ENCODE results near the gene SMIM23. TPM values are rescaled to one million over a fixed set of nuclear protein-coding genes. Genes with fewer than 3 reads are reported as not detected.

The SMIM23 gene
- total and polyA plus RNA-seq, 3 experiments from 2014 or later: not detected

GRCh38 chr5:171747061-171747859 is 38.4 kb upstream of the SMIM23 start:
- ChIA-PET POLR2A (interaction anchor here (0.5 kb wide), 1 partner anchor 19 kb away, joined by 3 read pairs; no protein-coding TSS in a partner anchor), CTCF (no interaction called here)
- H3K36me3 Mint-ChIP-seq: no peaks in the 10 kb centered on the region
- no peaks in the 10 kb centered on the region for H3K27me3 ChIP-seq (ENCODE audit: insufficient read depth, low read length, poor library complexity, severe bottlenecking)
- H3K27me3 Mint-ChIP-seq: peaks cover 2 to 23% of the 10 kb centered on the region in 2 donors
- peaks cover 0 to 2% (median 0%) of the 10 kb centered on the region in 5 donors for H3K9me3 Mint-ChIP-seq
- H3K36me3 ChIP-seq (ENCODE audit: insufficient read depth, low read length): no peaks in the 10 kb centered on the region
- H3K4me3 ChIP-seq (ENCODE audit: low read length): no peak overlapping the region
- H3K4me1 Mint-ChIP-seq: no peaks in the 10 kb centered on the region
- H3K27ac ChIP-seq (ENCODE audit: low read depth, low read length): no peak overlapping the region
- no peak for DNase-seq
- no peak overlapping the region for H3K4me3 Mint-ChIP-seq
- no peaks in the 10 kb centered on the region for H3K4me1 ChIP-seq (ENCODE audit: insufficient read depth, low read length)
- H3K27ac Mint-ChIP-seq: no peak overlapping the region
- H3K9me3 ChIP-seq (ENCODE audit: low read length): no peaks in the 10 kb centered on the region

GRCh38 chr5:171748720-171749119 is 36.9 kb upstream of the SMIM23 start:
- no peak for DNase-seq
- Histone ChIP-seq H3K36me3 (ENCODE audit: insufficient read depth, low read length) (no peaks in the 10 kb centered on the region), H3K27ac (ENCODE audit: low read depth, low read length) (no peak overlapping the region), H3K27me3 (ENCODE audit: insufficient read depth, low read length, poor library complexity, severe bottlenecking) (no peaks in the 10 kb centered on the region), H3K9me3 (ENCODE audit: low read length) (no peaks in the 10 kb centered on the region), H3K4me3 (ENCODE audit: low read length) (no peak overlapping the region), H3K4me1 (ENCODE audit: insufficient read depth, low read length) (no peaks in the 10 kb centered on the region)
- Mint-ChIP-seq H3K4me1 (no peaks in the 10 kb centered on the region), H3K4me3 (no peak overlapping the region), H3K27me3 (peaks cover 2 to 26% of the 10 kb centered on the region in 2 donors), H3K36me3 (no peaks in the 10 kb centered on the region), H3K27ac (no peak overlapping the region), H3K9me3 (peaks cover 0 to 2% (median 0%) of the 10 kb centered on the region in 5 donors)
- CTCF ChIA-PET: no interaction called here
- POLR2A ChIA-PET: no interaction called here

GRCh38 chr5:171749365-171749764 is 36.3 kb upstream of the SMIM23 start:
- DNase-seq: no peak
- Histone ChIP-seq H3K27me3 (ENCODE audit: insufficient read depth, low read length, poor library complexity, severe bottlenecking) (no peaks in the 10 kb centered on the region), H3K36me3 (ENCODE audit: insufficient read depth, low read length) (no peaks in the 10 kb centered on the region), H3K9me3 (ENCODE audit: low read length) (no peaks in the 10 kb centered on the region), H3K27ac (ENCODE audit: low read depth, low read length) (no peak overlapping the region), H3K4me3 (ENCODE audit: low read length) (no peak overlapping the region), H3K4me1 (ENCODE audit: insufficient read depth, low read length) (no peaks in the 10 kb centered on the region)
- no peaks in the 10 kb centered on the region for H3K36me3 Mint-ChIP-seq
- H3K4me1 Mint-ChIP-seq: no peaks in the 10 kb centered on the region
- ChIA-PET POLR2A (no interaction called here), CTCF (no interaction called here)
- peaks cover 2 to 22% of the 10 kb centered on the region in 2 donors for H3K27me3 Mint-ChIP-seq
- no peak overlapping the region for H3K27ac Mint-ChIP-seq
- peaks cover 0 to 4% (median 0%) of the 10 kb centered on the region in 5 donors for H3K9me3 Mint-ChIP-seq
- no peak overlapping the region for H3K4me3 Mint-ChIP-seq

GRCh38 chr5:171750311-171750788 is 35.3 kb upstream of the SMIM23 start:
- H3K36me3 Mint-ChIP-seq: no peaks in the 10 kb centered on the region
- H3K9me3 Mint-ChIP-seq: peaks cover 0 to 4% (median 0%) of the 10 kb centered on the region in 5 donors
- H3K27ac Mint-ChIP-seq: no peak overlapping the region
- POLR2A ChIA-PET: no interaction called here
- CTCF ChIA-PET: no interaction called here
- H3K4me3 Mint-ChIP-seq: no peak overlapping the region
- no peaks in the 10 kb centered on the region for H3K9me3 ChIP-seq (ENCODE audit: low read length)
- H3K4me1 ChIP-seq (ENCODE audit: insufficient read depth, low read length): no peaks in the 10 kb centered on the region
- no peaks in the 10 kb centered on the region for H3K4me1 Mint-ChIP-seq
- DNase-seq: no peak
- no peak overlapping the region for H3K27ac ChIP-seq (ENCODE audit: low read depth, low read length)
- H3K27me3 Mint-ChIP-seq: peaks cover 2 to 19% of the 10 kb centered on the region in 2 donors
- H3K4me3 ChIP-seq (ENCODE audit: low read length): no peak overlapping the region
- H3K36me3 ChIP-seq (ENCODE audit: insufficient read depth, low read length): no peaks in the 10 kb centered on the region
- no peaks in the 10 kb centered on the region for H3K27me3 ChIP-seq (ENCODE audit: insufficient read depth, low read length, poor library complexity, severe bottlenecking)

- Mint-ChIP-seq H3K27me3 (peaks cover 2 to 12% of the 10 kb centered on the region in 2 donors), H3K27ac (no peak overlapping the region), H3K36me3 (no peaks in the 10 kb centered on the region), H3K4me1 (no peaks in the 10 kb centered on the region), H3K9me3 (peaks cover 0 to 9% (median 3%) of the 10 kb centered on the region in 5 donors), H3K4me3 (no peak overlapping the region)
- no peaks in the 10 kb centered on the region for H3K9me3 ChIP-seq (ENCODE audit: low read length)
- H3K4me3 ChIP-seq (ENCODE audit: low read length): no peak overlapping the region
- H3K36me3 ChIP-seq (ENCODE audit: insufficient read depth, low read length): no peaks in the 10 kb centered on the region
- no peak overlapping the region for H3K27ac ChIP-seq (ENCODE audit: low read depth, low read length)
- H3K4me1 ChIP-seq (ENCODE audit: insufficient read depth, low read length): no peaks in the 10 kb centered on the region
- ChIA-PET POLR2A (no interaction called here), CTCF (no interaction called here)
- H3K27me3 ChIP-seq (ENCODE audit: insufficient read depth, low read length, poor library complexity, severe bottlenecking): no peaks in the 10 kb centered on the region
- DNase-seq: no peak
Measured at GRCh38 chr5:171755354-171755821, 30.2 kb upstream of the SMIM23 start.

- no peaks in the 10 kb centered on the region for H3K36me3 Mint-ChIP-seq
- Histone ChIP-seq H3K27me3 (ENCODE audit: insufficient read depth, low read length, poor library complexity, severe bottlenecking) (no peaks in the 10 kb centered on the region), H3K36me3 (ENCODE audit: insufficient read depth, low read length) (no peaks in the 10 kb centered on the region), H3K4me3 (ENCODE audit: low read length) (no peak overlapping the region), H3K27ac (ENCODE audit: low read depth, low read length) (no peak overlapping the region), H3K9me3 (ENCODE audit: low read length) (no peaks in the 10 kb centered on the region), H3K4me1 (ENCODE audit: insufficient read depth, low read length) (no peaks in the 10 kb centered on the region)
- no peak overlapping the region for H3K4me3 Mint-ChIP-seq
- H3K27ac Mint-ChIP-seq: no peak overlapping the region
- ChIA-PET CTCF (no interaction called here), POLR2A (no interaction called here)
- peaks cover 2 to 17% of the 10 kb centered on the region in 2 donors for H3K27me3 Mint-ChIP-seq
- no peaks in the 10 kb centered on the region for H3K4me1 Mint-ChIP-seq
- peaks cover 0 to 9% (median 3%) of the 10 kb centered on the region in 5 donors for H3K9me3 Mint-ChIP-seq
- no peak for DNase-seq
Measured at GRCh38 chr5:171757853-171758535, 27.6 kb upstream of the SMIM23 start.

- no peak overlapping the region for H3K4me3 Mint-ChIP-seq
- DNase-seq: no peak
- no peaks in the 10 kb centered on the region for H3K4me1 Mint-ChIP-seq
- ChIA-PET POLR2A (interaction anchor here (0.6 kb wide), 1 partner anchor 783 kb away, joined by 5 read pairs; no protein-coding TSS in a partner anchor), CTCF (no interaction called here)
- H3K27ac Mint-ChIP-seq: no peak overlapping the region
- Histone ChIP-seq H3K27me3 (ENCODE audit: insufficient read depth, low read length, poor library complexity, severe bottlenecking) (no peaks in the 10 kb centered on the region), H3K4me1 (ENCODE audit: insufficient read depth, low read length) (no peaks in the 10 kb centered on the region), H3K36me3 (ENCODE audit: insufficient read depth, low read length) (no peaks in the 10 kb centered on the region), H3K9me3 (ENCODE audit: low read length) (no peaks in the 10 kb centered on the region), H3K27ac (ENCODE audit: low read depth, low read length) (no peak overlapping the region), H3K4me3 (ENCODE audit: low read length) (no peak overlapping the region)
- no peaks in the 10 kb centered on the region for H3K36me3 Mint-ChIP-seq
- H3K27me3 Mint-ChIP-seq: peaks cover 2 to 22% of the 10 kb centered on the region in 2 donors
- peaks cover 0 to 9% (median 3%) of the 10 kb centered on the region in 5 donors for H3K9me3 Mint-ChIP-seq
Measured at GRCh38 chr5:171759777-171760176, 25.8 kb upstream of the SMIM23 start.

- ChIA-PET CTCF (no interaction called here), POLR2A (no interaction called here)
- no peak overlapping the region for H3K27ac ChIP-seq (ENCODE audit: low read depth, low read length)
- Mint-ChIP-seq H3K4me1 (no peaks in the 10 kb centered on the region), H3K27me3 (peaks cover 1 to 25% of the 10 kb centered on the region in 2 donors), H3K36me3 (no peaks in the 10 kb centered on the region), H3K27ac (no peak overlapping the region), H3K4me3 (no peak overlapping the region), H3K9me3 (peaks cover 0 to 12% (median 10%) of the 10 kb centered on the region in 5 donors)
- no peaks in the 10 kb centered on the region for H3K36me3 ChIP-seq (ENCODE audit: insufficient read depth, low read length)
- H3K4me1 ChIP-seq (ENCODE audit: insufficient read depth, low read length): no peaks in the 10 kb centered on the region
- no peaks in the 10 kb centered on the region for H3K9me3 ChIP-seq (ENCODE audit: low read length)
- no peak overlapping the region for H3K4me3 ChIP-seq (ENCODE audit: low read length)
- peaks cover 6% of the 10 kb centered on the region for H3K27me3 ChIP-seq (ENCODE audit: insufficient read depth, low read length, poor library complexity, severe bottlenecking)
- no peak for DNase-seq
Measured at GRCh38 chr5:171762021-171762608, 23.5 kb upstream of the SMIM23 start.
